Heart left ventricle (tissue), 16 donors: ENCODE results near the gene CBX5. TPM values are rescaled to one million over a fixed set of nuclear protein-coding genes. Genes with fewer than 3 reads are reported as not detected.

ENCODE experiments used
- ATAC-seq, 4 donors: fragments of 200-7000 bp; cut with Tn5 transposase; one replicate each; pipeline ENCODE4 v1.9.1; 2020 to 2022; ENCODE audit warnings: moderate library complexity in 4 of 4, mild to moderate bottlenecking in 3 of 4, moderate number of reproducible peaks in 1 of 4
- DNase-seq, 5 donors: peaks; one replicate each; pipeline ENCODE4 v3.0.0-alpha.2; 2020
- H3K27ac ChIP-seq, 12 donors: fragments of 200-600 bp; sonication (generic) in 4 of 12; one replicate each; pipeline versions ENCODE4 v1.5.0 to v1.8.0; 2016 to 2022; ENCODE audit warnings: mild to moderate bottlenecking in 2 of 12
- H3K27me3 ChIP-seq, 9 donors: fragments of 200-600 bp; sonication (generic) in 2 of 9; one replicate each; pipeline versions ENCODE4 v1.5.1 to v1.8.0; 2016 to 2022; ENCODE audit warnings: mild to moderate bottlenecking in 3 of 9
- H3K36me3 ChIP-seq, 9 donors: fragments of 200-600 bp; sonication (generic) in 2 of 9; one replicate each; pipeline versions ENCODE4 v1.5.0 to v1.8.0; 2018 to 2022; ENCODE audit warnings: mild to moderate bottlenecking in 2 of 9
- H3K4me1 ChIP-seq, 12 donors: fragments of 200-600 bp; sonication (generic) in 4 of 12; one replicate each; pipeline versions ENCODE4 v1.5.0 to v1.8.0; 2016 to 2022; ENCODE audit warnings: mild to moderate bottlenecking in 3 of 12
- H3K4me3 ChIP-seq, 12 donors: fragments of 200-600 bp; sonication (generic) in 4 of 12; one replicate each; pipeline versions ENCODE4 v1.5.0 to v1.8.0; 2017 to 2022; ENCODE audit warnings: mild to moderate bottlenecking in 9 of 12, moderate library complexity in 4 of 12
- H3K9me3 ChIP-seq, 12 donors: fragments of 200-600 bp; sonication (generic) in 4 of 12; one replicate each; pipeline versions ENCODE4 v1.5.0 to v1.8.0; 2016 to 2022; ENCODE audit warnings: mild to moderate bottlenecking in 1 of 12
- POLR2A ChIP-seq, 2 donors: fragments of 450-650 bp; IDR thresholded peaks; one replicate each; pipeline ENCODE4 v1.6.1; 2017; ENCODE audit warnings: antibody characterized with exemption in 2 of 2, mild to moderate bottlenecking in 2 of 2, moderate library complexity in 2 of 2
- WGBS, 4 donors: extraction: QIAGEN DNeasy Blood & Tissue Kit in 2 of 4; methylation state at CpG; one replicate each; pipeline versions ENCODE4 v1.1.5 to v1.1.7; 2013 to 2018; 5-methylcytosine and 5-hydroxymethylcytosine counted together
- intact Hi-C, 10 donors: fragments of 100-400 bp; cut with DNase I; formaldehyde crosslinking; loops; one replicate each; pipeline versions ENCODE4 v1.11.1 to v1.14.2; 2022
- polyA plus RNA-seq, 2 donors: library from polyadenylated mRNA; stranded (reverse); fragments of 200-250 nt; gene quantifications; one replicate each; pipeline ENCODE4 v1.2.3, GENCODE V29; 2013
- total RNA-seq, 9 donors: library from RNA; depleted of rRNA in 2 of 9; stranded (reverse); fragments of >200 nt in 2 of 9; fragmentation: NEBNext Ultra II Directional in 3 of 9; extraction: Animal tissue kit (Norgen Biotek cat#: 25700) in 3 of 9; gene quantifications; one replicate each; pipeline versions ENCODE4 v1.1.0 to v1.2.4, GENCODE V29; 2016 to 2023
- TF ChIP-seq, protein P1 (sequence below), 12 donors: fragments of 200-600 bp; sonication (generic) in 4 of 12; IDR thresholded peaks; one replicate each; pipeline versions ENCODE4 v1.5.0 to v1.8.0; 2018 to 2022; ENCODE audit warnings: antibody characterized with exemption in 12 of 12, mild to moderate bottlenecking in 5 of 12
- donor health status: ischemic (EF 13 %, LVEDD 7.1; RV severe dilation, severe dysfunction).
- donor health status: healthy with polysubstance abuse.
- donor health status: DM: no; HTN: yes; CAD: no.
- donor health status: DM: no; HTN: no; CAD: no.
- donor health status: ischemic (EF 25% LVEDD 6.9; RV normal size, moderate dysfunction).
- donor health status: ischemic (EF 25% LVEDD 5.7; RV mildly dilated, moderate dysfunction).
- donor health status: healthy.
- donor health status: DM: yes; HTN: yes; CAD: no.
- donor health status: ischemic (EF 35%, LVEDD 5.7; RV mildly dilated, moderate dysfunction).
- donor health status: nonischemic (EF 11% LVEDD 7.7; RV severe dilation, severe dysfunction).
- donor health status: DM: yes; HTN: yes; CAD: no.
- donor health status: PGD.
- donor health status: ischemic (EF 29% LVEDD 5.4; RV normal size, mild dysfunction).
- donor health status: nonischemic (EF 23%, LVEDD 6.1; RV moderate dilation, normal function).

Gene CBX5
- total and polyA plus RNA-seq, 11 donors: 18.4 to 59.5 (median 39.9) TPM

DNA sequence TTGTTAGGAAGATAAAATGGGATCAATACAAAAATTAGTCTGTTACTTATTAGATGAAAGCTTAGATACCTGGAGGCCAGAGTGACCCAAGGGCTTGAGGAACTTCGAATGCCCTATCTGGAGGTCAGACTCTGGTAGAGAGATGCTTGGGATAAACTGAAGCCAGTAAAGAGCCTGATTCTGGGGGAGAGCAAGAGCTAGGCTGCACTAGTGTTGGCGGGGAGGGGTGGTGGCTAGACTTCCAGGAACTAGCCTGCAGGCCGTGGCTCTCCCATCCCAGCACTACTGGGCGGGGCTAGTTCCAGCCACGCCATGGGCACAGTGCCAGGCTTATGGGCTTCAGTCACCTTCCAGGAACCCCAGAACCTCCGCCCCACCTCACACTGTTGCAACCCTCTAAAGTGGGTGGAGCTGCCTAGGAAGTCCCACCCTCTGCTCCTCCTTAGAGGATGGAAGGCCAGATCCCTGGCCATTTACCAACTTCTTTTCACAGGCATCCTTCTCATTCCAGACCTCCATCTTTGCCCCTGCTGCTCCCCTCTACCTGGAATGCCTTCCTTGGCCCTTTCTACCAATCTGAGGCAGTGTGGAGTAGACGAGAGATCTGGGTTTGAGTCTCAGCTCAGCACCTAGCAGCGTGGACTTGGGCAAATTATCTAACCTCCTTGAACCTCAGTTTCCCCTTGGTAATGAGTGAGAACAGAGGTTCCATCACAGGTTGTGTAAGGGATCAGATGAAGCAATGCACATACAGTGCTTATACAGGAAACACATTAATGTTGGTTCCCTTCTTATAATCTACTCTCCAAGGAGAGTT is 27.2 kb upstream of the CBX5 start:
- WGBS, 4 donors: 57 to 71% (median 63%) methylated on average over 7 to 8 of the region's 8 CpGs
- H3K27me3 ChIP-seq: peaks cover 0 to 4% (median 0%) of the 10 kb centered on the region in 9 donors
- peak; percentile 54 to 93 (median 86) for ATAC-seq

DNA sequence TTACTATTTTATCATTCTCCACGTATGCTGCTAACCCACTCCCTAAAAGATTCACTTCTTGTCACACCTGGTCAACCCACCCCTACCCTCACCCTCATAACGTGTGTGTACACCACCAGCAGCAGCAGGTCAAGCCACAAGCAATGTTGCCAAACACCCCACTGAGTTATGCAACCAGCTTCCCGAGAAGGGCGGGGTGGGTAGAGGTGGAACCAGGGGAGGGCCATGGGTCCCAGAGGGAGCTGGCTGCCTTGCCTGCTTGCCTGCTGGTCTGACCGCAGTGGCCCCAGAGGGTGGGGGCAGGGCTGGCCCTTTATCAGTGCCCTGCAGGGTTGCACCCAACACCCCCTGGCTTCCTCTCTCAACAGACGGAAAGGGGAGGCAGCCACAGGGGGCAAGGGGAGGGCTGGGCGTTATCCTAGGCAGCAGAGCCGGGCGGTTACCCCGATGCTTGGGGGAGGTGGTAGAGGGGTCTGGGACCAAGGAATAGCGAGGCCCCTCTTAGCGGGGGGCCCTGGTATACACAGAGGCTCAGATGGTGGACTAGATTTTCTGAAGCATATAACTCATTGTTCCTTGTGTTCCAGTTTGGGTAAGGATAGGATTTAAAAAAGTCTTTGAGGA is 24.4 kb upstream of the CBX5 start:
- intact Hi-C loops: no loop called here
- 19 to 21% (median 20%) methylated on average over 7 to 12 of the region's 12 CpGs for WGBS, 4 donors
- H3K27ac ChIP-seq: peak overlapping the region in 1 of 12 donors; percentile 46
- H3K27me3 ChIP-seq: peaks cover 0 to 26% (median 9%) of the 10 kb centered on the region in 9 donors
- H3K9me3 ChIP-seq: no peaks in the 10 kb centered on the region
- H3K4me3 ChIP-seq: peak overlapping the region in 1 of 12 donors; percentile 23
- DNase-seq (peak; percentile 47 to 85 (median 74)), ATAC-seq (peak; percentile 21 to 86 (median 74))
- TF ChIP-seq, protein P1, sequence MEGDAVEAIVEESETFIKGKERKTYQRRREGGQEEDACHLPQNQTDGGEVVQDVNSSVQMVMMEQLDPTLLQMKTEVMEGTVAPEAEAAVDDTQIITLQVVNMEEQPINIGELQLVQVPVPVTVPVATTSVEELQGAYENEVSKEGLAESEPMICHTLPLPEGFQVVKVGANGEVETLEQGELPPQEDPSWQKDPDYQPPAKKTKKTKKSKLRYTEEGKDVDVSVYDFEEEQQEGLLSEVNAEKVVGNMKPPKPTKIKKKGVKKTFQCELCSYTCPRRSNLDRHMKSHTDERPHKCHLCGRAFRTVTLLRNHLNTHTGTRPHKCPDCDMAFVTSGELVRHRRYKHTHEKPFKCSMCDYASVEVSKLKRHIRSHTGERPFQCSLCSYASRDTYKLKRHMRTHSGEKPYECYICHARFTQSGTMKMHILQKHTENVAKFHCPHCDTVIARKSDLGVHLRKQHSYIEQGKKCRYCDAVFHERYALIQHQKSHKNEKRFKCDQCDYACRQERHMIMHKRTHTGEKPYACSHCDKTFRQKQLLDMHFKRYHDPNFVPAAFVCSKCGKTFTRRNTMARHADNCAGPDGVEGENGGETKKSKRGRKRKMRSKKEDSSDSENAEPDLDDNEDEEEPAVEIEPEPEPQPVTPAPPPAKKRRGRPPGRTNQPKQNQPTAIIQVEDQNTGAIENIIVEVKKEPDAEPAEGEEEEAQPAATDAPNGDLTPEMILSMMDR (IDR thresholded peaks at IDR 0.05): no peak
- no peak for TF ChIP-seq POLR2A (IDR thresholded peaks at IDR 0.05)
- no peaks in the 10 kb centered on the region for H3K36me3 ChIP-seq
- peaks cover 0 to 49% (median 5%) of the 10 kb centered on the region in 12 donors for H3K4me1 ChIP-seq

More for the DNA sequence above, 27.2 kb upstream of the CBX5 start:
- peaks cover 0 to 31% (median 2%) of the 10 kb centered on the region in 12 donors for H3K4me1 ChIP-seq
- H3K4me3 ChIP-seq: no peak overlapping the region
- H3K9me3 ChIP-seq: no peaks in the 10 kb centered on the region
- intact Hi-C loops: no loop called here
- DNase-seq: peak; percentile 62 to 88 (median 75)
- no peaks in the 10 kb centered on the region for H3K36me3 ChIP-seq
- TF ChIP-seq POLR2A (IDR thresholded peaks at IDR 0.05): no peak
- TF ChIP-seq, protein P1 (IDR thresholded peaks at IDR 0.05): no peak
- peak overlapping the region in 1 of 12 donors; percentile 21 for H3K27ac ChIP-seq

DNA sequence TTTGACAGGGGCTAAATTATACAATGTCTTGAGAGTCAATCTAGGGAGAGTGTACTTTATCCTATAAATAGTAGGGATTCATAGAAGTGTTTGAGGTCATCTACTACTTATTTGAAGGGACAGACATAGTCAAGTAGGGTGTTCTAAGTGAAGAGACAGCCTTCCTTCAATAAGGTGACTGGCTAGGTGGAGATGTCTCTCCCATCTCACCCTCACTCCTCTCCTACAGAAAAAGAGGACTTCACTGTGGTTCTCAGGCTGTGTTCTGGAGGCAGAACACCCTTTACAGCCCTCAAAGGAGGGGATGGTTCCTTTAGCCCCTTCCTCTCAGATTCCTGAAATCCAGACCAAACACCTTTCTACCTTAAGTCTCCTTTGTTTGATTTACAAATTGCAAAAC is 23.7 kb upstream of the CBX5 start:
- intact Hi-C loops: no loop called here
- ATAC-seq: no peak
- no peak for DNase-seq
- no peaks in the 10 kb centered on the region for H3K9me3 ChIP-seq
- H3K4me3 ChIP-seq: no peak overlapping the region
- no peak for TF ChIP-seq POLR2A (IDR thresholded peaks at IDR 0.05)
- H3K27ac ChIP-seq: peak overlapping the region in 1 of 12 donors; percentile 2
- H3K36me3 ChIP-seq: no peaks in the 10 kb centered on the region
- H3K4me1 ChIP-seq: peaks cover 0 to 53% (median 5%) of the 10 kb centered on the region in 12 donors
- peaks cover 0 to 32% (median 9%) of the 10 kb centered on the region in 9 donors for H3K27me3 ChIP-seq

DNA sequence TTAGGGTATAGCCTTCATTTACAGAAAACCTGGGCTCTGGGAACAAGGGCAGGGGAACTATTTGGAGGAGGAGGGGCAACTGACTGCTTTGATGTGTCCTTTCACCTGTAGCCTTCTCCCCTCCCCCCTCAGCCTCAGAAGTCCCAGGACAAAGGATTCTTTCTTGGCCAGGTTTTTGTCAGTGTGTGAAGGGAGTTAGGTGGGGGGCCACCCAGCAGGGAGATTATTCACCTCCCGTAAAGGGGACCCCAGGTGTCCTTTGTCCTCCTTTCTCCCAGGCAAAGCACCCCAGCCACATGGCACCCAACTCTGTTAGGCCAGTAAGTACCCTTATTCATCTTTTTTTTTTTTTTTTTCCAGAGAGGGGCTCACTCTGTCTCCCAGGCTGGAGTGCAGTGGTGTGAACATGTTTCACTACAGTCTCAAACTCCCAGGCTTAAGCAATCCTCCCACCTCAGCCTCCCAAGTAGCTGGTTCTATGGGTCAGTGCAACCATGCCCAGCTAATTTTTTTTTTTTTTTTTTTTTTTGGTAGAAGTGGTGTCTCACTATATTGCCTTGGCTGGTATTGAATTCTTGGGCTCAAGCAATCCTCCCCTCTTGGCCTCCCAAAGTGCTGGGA is 21.6 kb upstream of the CBX5 start:
- Histone ChIP-seq H3K9me3 (no peaks in the 10 kb centered on the region), H3K27ac (no peak overlapping the region), H3K4me1 (peaks cover 0 to 50% (median 5%) of the 10 kb centered on the region in 12 donors), H3K27me3 (peaks cover 0 to 35% (median 9%) of the 10 kb centered on the region in 9 donors), H3K4me3 (peak overlapping the region in 1 of 12 donors; percentile 49), H3K36me3 (no peaks in the 10 kb centered on the region)
- no peak for DNase-seq
- intact Hi-C loops: no loop called here
- no peak for ATAC-seq
- 63 to 86% (median 70%) methylated on average over 1 of the region's 1 CpG for WGBS, 4 donors
- TF ChIP-seq POLR2A (IDR thresholded peaks at IDR 0.05): no peak
- TF ChIP-seq, protein P1 (IDR thresholded peaks at IDR 0.05): no peak
